SIG-M5 treated with dmso at 0.1 percent for 504 hours (cell line): ENCODE measurements around the gene RAB10.
A peak's percentile ranks its signal among the peaks of the same experiment; 100 is the strongest.
"Not testable (repeated sequence)": the region's sequence is repeated elsewhere in the genome, so short reads cannot be mapped to it uniquely, and the experiment has no call there.

Source experiments
- DNase-seq: peaks from one replicate; lab custom pipeline; 2025; ENCODE audit not compliant: unreplicated experiment; lab: John Stamatoyannopoulos, UW

The RAB10 gene

DNA sequence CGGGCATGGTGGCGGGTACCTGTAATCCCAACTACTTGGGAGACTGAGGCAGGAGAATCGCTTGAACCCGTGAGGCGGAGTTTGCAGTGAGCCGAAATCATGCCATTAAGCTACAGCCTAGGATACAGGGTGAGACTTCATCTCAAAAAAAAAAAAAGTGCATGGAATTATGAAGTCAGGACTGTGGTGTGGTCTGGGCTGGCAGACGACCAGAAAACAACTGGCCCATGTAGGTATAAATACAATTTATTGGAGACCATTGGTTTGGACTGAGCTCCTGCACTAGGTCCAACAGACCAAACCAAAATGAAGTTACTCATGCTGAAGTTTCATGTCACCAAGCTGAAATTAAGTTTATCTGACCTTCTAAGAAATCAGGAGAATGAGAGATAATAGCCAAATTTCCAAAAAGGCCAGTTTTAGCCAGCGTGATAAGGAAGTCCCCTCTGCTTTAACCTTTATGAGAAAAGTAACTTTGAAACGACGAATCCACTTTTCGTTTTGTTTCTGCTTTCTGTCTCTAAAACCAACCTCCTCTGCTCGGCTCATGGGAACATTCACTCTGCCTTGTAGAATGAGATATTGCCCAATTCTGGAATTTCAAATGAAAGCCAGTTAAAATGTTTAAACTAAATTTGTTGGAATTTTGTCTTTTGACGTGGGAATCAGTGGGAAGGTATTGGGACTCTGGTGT lies 17.7 kb upstream of the RAB10 start:
- no peak for DNase-seq

DNA sequence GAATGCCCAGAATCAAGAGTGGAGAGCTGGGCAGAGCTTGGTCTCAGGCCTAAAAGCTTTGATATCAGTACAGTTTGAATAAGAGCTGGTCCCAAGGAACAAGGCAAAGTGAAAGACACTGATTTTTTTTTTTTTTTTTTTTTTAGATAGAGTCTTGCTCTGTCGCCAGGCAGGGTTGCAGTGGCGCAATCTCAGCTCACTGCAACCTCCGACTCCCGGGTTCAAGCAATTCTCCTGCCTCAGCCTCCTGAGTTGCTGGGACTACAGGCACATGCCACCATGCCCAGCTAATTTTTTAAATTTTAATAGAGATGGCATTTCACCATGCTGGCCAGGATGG lies 17.2 kb upstream of the RAB10 start:
- not testable (repeated sequence) for DNase-seq

DNA sequence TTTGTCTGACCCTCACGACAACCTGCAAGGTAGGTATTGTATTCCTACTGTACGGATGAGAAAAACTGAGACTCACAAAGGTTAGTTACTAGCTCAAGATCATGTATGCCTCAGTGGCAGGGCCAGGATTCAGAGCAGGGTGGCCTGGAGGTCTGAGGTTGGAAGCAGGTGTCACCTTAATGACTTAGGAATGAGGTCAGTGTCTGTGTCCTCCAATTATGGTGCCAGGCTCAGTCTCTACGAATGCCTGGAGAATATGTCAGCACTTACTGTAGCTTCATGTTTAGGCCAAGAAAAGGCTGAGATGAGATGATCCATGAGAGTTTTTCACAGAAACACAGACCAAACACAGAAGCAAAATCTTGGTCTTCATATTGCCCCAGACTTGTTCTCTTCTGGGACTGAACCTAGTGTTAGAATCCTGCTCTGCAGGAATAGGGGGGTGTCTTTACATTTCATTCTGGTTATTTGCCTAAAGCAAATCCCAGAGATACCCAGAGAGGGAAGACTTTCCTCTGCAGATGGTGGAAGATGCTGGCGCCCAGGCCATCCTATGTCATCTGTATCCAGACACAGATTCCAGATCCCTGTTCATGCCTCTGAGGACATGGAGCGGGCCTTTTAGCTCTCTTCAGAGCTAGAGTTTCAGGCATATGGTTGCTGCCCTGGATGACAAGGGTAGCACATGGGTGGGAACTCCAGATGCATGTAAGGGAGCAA lies 16.3 kb upstream of the RAB10 start:
- no peak for DNase-seq

DNA sequence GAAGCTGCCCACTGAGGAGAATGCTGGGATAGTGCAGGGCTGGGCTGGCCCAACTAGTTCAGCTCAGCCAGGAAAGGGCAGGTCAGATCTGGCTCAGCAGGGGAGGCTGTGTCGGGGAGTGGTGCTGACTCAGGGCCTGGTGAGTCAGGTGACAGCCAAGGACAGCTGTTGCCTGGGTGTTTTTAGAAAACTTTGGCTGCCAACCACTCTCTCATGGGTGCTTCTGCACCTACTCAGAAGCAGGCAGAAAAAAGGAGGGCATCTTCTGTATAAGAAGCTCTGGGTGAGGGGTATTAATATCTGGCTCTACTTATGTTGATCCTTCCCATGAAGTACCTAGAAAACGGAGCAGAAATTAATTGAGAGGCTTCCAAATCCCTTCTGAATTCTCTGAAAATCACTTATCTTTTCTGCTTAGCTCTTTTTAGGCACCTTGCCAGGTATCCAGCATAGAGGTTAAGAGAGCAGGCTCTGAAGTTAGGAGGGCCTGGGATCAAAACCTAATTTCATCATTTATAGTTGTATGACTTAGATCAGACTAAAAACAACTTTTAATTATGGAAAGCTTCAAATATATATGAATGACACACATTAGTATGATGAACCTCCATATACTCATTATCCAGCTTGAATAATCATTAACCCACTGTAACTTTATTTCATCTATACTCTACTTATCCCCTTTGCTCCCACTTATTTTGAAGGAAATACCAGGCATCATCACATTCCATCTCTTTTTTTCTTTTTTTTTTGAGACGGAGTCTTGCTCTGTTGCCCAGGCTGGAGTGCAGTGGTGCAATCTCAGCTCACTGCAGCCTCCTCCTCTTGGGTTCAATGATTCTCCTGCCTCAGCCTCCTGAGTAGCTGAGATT lies 15.5 kb upstream of the RAB10 start:
- DNase-seq, result peak; percentile 62

DNA sequence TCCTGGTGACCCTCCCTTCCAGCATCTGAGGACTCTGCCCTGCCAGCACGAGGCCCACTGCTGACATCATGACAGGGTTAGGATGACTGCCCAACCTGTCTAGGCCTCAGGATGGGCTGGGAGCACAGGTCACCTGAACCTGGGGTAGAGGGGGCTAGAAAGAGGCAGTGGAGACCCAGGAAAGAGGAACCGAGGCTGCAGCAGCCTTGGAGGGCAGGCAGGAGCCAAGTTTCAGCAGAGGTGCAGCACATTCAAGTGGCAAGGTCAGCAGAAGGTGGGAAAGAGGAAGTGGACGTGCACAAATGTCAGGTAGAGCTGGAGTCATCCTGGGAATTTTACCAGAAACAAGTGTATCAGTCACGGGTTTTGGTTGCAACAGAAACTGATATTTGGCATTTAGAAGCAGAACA lies 13.6 kb upstream of the RAB10 start:
- DNase-seq, result no peak

DNA sequence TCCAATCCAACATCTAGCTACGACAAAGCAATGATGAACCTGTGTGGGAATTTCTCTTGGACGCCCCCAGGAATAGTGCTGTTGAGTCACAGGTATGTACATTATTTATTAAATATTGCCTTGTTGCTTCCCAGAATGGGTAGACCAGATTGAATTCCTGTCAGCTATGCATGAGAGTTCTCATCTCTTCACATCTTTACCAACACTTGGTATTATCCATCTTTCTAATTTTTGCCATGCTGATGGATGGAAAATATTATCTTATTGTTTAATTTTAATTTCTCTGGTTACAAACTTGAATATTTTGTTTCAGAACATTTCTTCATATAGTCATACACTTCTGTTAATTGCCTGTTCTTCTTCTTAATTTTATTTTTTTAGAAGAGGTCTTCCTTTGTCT lies 9.6 kb upstream of the RAB10 start:
- no peak for DNase-seq

DNA sequence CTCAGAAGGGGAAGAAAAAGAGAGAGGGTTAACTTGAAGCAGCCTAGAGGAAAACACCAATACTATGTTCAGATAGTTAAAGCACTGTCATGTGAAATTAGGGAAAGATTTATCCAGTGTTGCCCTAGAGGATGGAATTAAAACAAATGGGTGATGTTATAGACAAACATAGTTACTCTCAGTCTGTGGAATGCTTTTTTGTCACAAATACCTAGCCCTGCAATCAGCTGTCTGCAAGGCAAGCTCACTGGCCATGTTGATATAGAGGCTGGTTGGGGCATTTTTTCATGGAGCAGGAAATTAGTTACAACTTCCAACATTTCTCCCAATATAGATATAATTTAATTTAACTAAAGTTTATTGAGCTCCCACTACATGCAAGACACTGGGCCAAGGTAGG lies 8.4 kb upstream of the RAB10 start:
- no peak for DNase-seq

GRCh38 chr2:26028083-26028482 lies 5.8 kb upstream of the RAB10 start:
- DNase-seq, result not testable (repeated sequence)

- not testable (repeated sequence) for DNase-seq
Observed at GRCh38 chr2:26032586-26033269, 1.2 kb upstream of the RAB10 start.

DNA sequence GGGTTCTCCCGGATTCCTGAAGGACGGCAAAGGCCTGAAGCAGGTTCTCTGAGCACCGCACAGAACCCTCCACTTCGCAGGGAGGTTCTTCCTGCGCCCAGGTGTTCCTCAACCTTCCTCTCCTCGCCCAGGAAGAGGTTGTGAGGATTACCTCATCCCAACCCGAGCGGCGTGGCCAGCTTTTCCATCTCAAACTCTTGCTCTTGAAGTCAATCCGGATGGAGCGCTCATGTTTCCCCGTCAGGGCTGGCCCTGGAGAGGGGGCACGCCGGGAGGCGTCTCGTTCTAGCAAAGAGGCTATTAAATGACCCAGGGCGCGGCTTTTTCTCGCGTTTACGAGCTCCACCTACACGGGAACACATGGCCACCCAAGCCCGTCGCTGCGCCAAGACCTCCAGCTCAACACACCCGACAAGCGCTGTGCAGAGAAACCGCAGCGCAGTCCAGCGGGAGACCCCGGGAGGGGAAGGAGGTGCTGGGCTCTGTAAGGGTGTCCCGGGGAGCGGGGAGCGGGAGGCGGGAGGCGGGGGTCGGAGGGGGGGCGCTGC lies 540 bp upstream of the RAB10 start:
- peak; percentile 72 for DNase-seq

GRCh38 chr2:26034637-26034992 lies 731 bp downstream of the RAB10 start:
- no peak for DNase-seq

GRCh38 chr2:26035090-26035743 lies 1.3 kb downstream of the RAB10 start:
- no peak for DNase-seq

DNA sequence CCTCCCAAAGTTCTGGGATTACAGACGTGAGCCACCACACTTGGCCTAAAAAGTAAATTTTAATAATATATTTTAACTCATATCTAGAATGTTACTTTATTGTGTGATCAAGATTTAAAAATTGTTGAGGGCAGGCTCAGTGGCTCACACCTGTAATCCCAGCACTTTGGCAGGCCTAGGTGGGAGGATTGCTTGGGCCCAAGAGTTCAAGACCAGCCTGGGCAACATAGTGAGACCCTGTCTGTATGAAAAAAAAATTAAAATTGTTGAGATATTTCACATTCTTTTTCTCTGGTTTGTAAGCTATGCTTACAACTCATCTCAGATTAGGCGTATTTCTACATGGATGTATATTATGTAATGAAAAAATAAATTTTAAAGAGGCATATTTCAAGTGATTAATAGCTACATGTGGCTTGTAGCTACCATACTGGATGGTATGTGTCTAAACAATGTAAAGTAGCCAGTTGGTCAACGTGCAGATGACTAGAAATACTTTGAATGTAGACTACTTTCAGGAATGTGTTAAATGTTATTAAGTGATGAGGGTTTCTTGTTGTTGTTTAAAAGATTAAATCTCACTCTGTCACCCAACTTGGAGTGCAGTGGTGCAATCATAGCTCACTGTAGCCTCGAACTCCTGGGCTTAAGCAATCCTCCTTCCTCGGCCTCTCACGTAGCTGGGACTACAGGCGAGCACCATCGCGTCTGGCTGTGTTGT lies 5.9 kb downstream of the RAB10 start:
- no peak for DNase-seq

DNA sequence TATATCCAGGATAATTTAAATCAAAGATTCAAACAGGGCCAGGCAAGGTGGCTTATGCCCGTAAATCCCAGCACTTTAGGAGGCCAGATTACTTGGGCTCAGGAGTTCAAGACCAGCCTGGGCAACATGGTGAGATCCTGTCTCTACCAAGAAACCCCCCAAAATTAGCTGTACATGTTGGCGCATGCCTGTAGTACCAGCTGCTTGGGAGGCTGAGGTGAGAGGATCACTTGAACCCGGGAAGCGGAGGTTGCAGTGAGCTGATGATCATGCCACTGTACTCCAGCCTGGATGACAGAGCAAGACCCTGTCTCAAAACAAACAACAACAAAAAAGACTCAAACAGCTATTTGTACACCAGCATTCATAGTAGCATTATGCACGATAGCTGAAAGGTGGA lies 9.2 kb downstream of the RAB10 start:
- no peak for DNase-seq

GRCh38 chr2:26043862-26044696 lies 10.2 kb downstream of the RAB10 start:
- peak; percentile 18 for DNase-seq

DNA sequence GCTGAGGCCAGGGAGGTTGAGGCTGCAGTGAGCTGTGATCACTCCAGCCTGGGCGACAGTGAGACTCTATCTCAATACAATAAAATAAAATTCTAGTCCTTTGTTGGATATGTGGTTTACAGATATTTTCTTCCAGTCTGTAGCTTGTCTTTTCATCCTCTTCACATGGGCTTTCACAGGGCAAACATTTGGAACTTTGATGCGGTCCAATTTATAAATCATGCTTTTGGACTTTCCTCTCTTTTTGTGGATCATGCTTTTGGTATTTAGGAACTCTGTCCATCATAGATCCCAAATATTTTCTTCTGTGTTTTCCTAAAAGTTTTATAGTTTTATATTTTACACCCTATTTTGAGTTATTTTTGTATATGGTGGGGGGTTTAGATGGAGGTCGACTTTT lies 14.9 kb downstream of the RAB10 start:
- no peak for DNase-seq

DNA sequence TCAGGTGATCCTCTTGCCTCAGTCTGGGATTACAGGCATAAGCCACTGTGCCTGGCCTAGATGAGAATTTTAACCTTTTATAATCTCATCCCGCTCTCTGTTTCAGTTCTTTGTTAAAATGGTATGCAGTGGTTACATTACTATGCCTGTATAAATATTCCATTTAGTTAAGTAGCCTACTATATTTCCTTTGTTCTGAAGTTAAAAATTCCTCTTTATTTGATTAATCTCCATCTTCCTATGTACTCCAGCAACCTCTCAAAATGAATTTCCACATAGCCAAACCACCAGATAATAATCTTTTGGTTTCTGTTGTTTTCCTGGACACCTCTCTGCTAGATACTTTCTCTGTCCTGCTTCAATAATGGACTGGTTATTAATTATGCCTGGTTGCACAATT lies 15.8 kb downstream of the RAB10 start:
- DNase-seq, result no peak

DNA sequence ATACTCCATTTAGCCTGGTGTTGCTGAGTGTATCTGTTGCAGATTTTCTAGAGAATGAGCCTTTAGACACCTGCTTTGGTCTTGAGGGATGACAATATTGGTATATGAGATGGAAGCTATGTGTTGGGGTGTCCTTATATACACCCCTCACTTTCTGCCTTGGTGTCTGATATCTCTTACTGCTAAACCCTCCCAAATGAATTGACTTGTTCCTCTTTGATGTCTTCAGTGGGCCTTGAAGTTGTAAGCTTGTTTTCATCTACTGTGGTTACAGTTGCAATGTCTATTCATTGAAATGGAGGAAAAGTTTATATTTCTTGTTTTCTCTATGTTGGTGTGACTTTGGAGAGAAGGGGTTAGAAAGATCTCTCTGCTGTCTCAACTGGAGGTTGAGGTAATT lies 18.9 kb downstream of the RAB10 start:
- DNase-seq, result no peak
